Left ventricle myocardium superior (tissue), 1 donor: ENCODE measurements around the gene ST6GAL1. TPM values are rescaled to one million over a fixed set of nuclear protein-coding genes. Genes with fewer than 3 reads are reported as not detected.

Experiments
- ATAC-seq: fragments of 200-7000 bp; cut with Tn5 transposase; one replicate; pipeline ENCODE4 v1.9.1; 2020; ENCODE audit warnings: mild to moderate bottlenecking, moderate library complexity
- DNase-seq: peaks from one replicate; pipeline ENCODE4 v3.0.0-alpha.2; 2020
- intact Hi-C: fragments of 100-400 bp; cut with micrococcal nuclease; formaldehyde crosslinking; loops from one replicate; pipeline ENCODE4 v1.11.0; 2022
- total RNA-seq: library from RNA; stranded (reverse); fragmentation: NEBNext Ultra II Directional; extraction: Animal tissue kit (Norgen Biotek cat#: 25700); gene quantifications from one replicate; pipeline ENCODE4 v1.2.1, GENCODE V29; 2021
- donor health status: DM: no; HTN: yes; CAD: no; lungs with severe emphysema.

ST6GAL1 gene
- total RNA-seq, 1 donor from 2014 or later, result 75.9 TPM

DNA sequence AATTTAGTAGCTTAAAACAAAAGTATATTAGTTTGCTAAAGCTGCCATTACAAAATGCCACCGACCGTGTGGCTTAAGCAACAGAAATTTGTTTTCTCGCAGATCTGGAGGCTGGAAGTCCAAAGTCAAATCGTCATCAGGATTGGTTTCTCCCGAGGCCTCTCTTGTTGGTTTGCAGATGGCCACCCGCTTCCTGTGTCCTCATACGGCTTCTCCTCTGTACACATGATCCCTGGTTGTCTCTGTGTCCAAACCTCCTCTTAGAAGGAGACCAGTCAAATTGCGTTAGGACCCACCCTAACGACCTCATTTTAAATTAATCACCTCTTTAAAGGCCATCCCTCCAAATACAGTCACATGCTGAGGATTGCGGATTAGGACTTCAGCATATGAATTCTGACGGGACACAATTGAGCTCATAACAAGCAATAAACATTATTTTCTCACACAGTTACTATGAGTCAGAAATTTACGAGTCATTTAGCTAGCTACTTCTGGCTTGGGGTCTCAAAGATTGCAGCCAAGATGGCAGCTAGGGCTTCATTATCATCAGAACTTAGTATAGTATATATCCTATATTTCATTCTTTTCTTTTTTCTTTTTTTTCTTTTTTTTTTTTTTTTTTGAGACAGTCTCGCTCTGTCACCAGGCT lies 150.6 kb downstream of the ST6GAL1 start:
- ATAC-seq, result no peak
- no peak for DNase-seq
- intact Hi-C loops, result no loop called here

DNA sequence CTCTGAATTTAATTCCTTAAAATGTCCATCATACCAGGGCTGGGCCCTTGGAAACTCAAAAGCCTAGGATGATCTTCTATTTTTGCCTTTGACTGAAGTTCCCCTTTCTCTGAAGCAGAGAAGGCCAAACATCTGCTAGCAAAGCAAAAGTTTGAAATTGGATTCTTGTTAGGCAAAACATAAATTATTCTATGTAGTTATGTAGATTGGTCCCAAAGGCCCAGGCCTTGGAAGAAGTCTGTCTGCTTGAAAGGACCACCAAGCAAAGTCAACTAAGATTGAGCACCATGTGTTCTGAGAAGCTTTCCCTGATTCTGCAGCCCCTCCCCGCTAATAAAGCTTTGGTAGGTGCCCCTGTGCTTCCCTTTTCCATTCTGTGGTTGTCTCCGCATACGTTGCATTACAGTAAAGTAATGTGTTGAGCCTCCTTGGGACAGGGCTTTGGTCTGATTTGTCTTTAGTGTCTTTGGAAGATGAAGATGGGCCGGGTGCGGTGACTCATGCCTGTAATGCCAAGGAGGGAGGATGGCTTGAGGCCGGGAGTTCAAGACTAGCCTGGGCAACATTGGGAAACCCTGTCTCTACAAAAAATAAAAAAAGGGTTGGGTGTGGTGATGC lies 152.5 kb downstream of the ST6GAL1 start:
- ATAC-seq (no peak), DNase-seq (no peak)
- intact Hi-C loops, result no loop called here

DNA sequence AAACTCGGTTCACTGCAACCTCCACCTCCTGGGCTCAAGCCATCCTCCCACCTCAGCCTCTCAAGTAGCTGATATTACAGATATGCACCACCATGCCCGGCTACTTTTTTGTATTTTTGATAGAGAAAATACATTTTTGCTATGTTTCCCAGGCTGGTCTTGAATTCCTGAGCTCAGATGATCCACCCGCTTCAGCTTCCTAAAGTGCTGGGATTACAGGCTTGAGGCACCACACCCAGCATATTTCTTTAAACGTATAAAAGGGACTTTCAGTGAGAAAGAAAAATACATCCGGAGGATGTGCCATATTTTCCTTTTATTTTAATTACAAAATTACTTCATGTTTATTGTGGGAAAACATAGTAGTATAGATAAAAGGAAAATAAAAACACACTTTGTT lies 153.8 kb downstream of the ST6GAL1 start:
- intact Hi-C loops, result no loop called here
- ATAC-seq (no peak), DNase-seq (no peak)

DNA sequence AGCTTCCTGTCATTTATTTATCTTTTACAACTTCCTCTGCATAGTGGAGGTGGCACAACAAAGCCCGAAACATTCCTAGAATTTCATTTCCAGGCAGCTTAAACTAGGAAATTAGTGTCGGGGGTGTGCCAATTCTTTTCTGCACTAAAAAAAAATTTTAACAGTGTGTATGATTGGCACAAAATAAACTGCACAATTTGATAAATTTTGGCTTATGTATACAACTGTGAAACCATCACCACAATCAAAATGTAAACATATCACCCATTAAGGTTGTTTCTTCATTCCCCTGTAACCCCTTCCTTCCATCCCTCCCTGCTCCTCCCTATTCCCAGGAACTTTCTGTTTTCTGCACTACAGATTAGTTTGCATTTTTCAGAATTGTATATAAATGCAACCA lies 154.3 kb downstream of the ST6GAL1 start:
- intact Hi-C loops, result no loop called here
- ATAC-seq (no peak), DNase-seq (no peak)

DNA sequence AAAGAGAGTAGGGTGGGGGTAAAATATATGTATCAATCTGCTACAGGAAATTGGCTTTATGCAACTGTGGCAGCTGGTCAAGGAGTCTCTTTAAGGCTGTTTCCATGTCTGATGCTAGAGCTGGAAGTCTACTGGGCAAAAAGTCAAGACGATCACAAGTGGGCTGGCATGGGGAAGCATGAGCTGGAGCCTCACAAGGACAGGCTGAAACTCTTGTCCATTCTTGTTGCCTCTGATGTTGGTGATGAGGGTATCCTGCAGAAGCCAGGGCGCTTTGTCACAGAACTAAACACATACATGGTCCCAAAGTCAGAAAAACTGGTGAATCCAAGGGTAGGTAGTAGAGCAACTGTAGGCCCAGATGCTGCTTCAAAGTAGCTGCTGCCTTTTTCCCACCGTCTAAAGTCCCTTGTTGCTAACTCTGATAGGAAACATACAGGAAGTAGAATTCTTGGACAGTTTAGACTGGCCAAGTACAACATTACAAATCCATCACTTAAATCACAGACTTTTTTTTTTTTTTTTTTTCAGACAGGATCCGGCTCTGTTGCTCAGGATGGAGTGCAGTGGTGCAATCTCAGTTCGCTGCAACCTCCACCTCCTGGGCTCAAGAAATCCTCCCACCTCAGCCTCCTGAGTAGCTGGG lies 154.8 kb downstream of the ST6GAL1 start:
- DNase-seq (no peak), ATAC-seq (no peak)
- intact Hi-C loops, result no loop called here

DNA sequence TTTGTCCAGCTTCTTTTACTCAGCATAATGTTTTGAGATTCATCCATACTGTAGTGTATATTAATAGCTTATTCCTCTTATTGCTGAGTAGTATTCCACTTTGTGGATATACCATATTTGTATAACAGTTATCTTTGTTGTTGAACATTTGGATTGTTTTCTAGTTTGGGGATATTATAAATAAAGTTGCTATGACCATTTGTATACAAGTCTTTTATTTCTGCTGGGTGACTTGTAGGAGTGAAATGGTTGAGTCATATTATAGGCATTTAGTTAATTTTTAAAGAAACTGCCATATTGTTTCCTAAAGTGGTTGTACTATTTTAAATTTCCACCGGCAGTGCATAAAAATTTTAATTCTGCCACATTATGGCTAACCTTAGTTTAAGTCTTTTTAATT lies 155.6 kb downstream of the ST6GAL1 start:
- DNase-seq, result no peak
- intact Hi-C loops, result no loop called here
- ATAC-seq, result no peak

DNA sequence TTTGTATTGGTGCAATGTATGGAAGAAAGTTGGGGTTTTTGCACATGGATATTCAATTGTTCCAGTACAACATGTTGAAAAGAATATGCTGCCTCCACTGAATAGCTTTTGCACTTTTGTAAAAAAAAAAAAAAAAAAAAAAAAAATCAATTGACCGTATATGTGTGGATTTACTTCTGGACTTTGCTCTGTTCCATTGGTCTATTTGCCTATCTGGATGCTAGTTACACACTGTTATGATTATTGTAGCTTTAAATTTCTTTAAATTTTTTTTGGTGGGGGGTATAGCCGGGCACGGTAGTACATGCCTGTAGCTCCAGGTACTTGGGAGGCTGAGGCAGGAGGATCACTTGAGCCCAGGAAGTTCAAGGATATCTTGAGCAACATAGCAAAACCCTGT lies 156.5 kb downstream of the ST6GAL1 start:
- intact Hi-C loops, result no loop called here
- ATAC-seq, result no peak

DNA sequence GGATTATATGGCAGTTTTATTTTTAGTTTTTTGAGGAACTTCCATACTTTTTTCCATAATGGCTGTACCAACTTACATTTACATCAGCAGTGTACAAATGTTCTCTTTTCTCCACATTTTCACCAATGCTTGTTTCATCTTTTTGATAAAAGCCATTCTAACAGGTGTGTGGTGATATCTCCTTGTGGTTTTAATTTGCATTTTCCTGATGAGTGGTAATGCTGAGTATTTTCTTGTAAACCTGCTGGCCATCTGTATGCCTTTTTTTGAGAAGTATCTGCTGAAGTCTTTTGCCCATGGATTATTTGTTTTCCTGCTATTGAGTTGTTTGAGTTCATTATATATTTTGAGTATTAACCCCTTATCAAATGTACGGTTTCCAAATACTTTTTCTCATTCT lies 158.4 kb downstream of the ST6GAL1 start:
- no peak for DNase-seq
- ATAC-seq, result no peak
- intact Hi-C loops, result no loop called here

More for the DNA sequence above, 156.5 kb downstream of the ST6GAL1 start:
- DNase-seq, result no peak

DNA sequence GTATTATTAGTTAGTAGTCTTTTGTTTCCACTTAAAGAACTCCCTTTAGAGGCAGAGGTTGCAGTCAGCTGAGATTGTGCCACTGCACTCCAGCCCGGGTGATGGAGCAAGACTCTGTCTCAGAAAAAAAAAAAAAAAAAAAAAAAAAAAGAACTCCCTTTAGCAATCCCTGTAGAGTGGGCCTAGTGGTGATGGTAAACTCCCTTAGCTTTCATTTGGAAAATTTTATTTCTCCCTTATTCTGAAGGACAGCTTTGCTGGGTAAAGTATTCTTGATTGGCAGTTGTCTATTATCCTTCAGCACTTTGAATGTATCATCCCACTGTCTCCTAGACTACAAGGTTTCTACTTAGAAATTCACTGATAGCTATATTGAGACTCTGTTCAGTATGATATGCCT lies 163.0 kb downstream of the ST6GAL1 start:
- DNase-seq, result no peak
- intact Hi-C loops, result no loop called here

DNA sequence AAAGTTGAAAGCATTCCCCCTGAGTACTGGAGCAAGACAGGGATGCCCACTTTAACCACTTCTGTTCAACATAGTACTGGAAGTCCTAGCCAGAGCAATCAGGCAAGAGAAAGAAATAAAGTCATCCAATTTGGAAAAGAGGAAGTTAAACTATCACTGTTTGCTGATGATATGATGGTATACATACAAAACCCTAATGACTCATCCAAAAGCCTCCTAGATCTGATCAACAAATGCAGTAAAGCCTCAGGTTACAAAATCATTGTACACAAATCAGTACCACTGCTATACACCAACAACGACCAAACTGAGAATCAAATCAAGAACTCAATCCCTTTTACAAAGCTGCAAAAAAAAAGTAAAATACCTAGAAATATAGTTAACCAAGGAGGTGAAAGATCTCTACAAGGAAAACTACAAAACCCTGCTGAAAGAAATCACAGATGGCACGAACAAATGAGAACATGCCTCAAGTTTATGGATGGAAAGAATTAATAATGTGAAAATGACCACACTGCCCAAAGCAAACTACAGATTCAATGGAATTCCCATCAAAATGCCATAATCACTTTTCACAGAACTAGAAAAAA lies 168.7 kb downstream of the ST6GAL1 start:
- no peak for ATAC-seq
- intact Hi-C loops, result no loop called here
- DNase-seq, result no peak

More for the DNA sequence above, 163.0 kb downstream of the ST6GAL1 start:
- no peak for ATAC-seq

DNA sequence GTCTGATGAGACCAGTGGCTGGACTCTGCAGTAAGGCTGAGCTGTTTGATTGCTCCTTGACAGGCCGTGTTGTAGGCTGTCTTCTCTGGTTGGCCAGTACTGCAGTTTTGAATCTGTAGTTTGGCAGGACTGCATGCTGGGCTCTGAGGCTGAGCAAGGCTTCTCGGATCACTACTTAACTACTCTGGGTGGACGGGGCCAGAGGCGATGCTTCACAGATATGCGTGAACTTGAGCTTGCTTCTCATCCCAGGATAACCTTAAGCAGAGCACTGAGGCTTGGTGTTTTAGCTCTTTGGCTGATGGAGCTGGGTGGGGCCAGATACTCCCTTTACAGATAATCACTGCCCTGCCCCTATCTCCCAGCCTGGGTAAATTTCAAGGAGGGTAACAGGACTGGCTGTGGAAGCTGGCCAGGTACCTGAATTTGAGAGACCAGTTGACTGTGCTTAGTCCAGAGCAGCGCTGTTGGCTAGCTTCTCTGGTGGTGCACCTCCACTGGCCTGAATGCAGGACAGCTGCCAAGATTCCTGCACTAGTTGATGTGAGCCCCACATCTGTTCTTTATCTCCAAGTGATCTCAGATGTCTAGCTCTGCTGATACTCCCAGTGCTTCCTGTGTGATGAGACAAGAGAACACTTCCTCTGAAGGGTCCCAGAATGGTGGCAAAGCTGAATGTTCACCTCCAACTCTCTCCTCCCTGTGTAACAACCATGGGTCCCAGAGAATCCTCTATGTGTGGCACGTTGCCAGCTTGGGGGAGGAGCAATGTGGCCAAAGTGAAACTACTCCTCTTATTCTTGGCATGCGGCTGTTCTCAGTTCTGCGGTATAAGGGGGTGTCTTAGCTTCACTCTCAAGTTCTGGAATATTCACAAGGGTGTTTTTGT lies 171.1 kb downstream of the ST6GAL1 start:
- DNase-seq (peak; percentile 83), ATAC-seq (peak; percentile 76)
- intact Hi-C loops, result no loop called here

DNA sequence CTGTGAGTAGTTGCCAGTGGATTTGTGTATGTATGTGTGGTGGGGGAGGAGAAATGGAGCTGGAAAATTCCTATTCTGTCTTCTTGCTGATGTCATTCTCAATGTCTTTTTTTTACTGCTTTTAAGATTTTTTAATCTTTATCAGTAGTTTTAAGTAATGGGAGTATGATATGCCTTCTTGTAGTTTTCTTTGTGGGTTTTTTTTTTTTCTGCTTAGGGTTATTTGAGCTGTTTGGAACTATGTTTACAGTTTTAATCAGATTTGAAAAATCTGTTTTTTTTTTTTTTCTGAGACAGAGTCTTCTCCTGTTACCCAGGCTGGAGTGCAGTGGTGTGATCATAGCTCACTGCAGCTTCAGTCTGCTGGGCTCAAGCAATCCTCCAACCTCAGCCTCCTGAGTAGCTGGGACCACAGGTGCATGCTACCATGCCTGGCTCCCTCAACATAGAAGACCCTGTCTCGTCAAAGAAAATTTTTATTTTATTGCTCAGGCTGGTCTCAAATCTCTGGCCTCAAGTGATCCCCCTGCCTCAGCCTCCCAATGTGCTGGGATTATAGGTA lies 171.8 kb downstream of the ST6GAL1 start:
- intact Hi-C loops, result no loop called here
- DNase-seq (no peak), ATAC-seq (no peak)

DNA sequence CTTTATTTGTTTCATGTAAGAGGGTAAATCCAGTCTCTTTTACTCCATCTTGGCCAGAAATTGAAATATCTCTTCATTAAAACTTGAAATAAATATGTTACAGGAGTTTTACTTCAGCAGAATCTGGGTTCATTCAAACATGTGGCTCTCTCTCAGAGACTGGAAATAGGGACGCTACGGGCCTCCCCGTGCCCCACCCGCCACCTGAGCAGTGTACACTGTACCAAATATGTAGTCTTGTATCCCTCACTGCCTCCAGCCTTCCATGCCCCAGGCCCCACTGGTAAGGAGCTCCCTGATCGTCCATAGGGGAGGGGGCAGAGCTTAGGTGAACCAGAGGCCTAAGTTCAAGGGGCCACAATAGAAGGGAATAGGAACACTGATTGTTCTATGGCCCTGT lies 172.9 kb downstream of the ST6GAL1 start:
- intact Hi-C loops, result no loop called here
- ATAC-seq, result no peak
- DNase-seq, result no peak

DNA sequence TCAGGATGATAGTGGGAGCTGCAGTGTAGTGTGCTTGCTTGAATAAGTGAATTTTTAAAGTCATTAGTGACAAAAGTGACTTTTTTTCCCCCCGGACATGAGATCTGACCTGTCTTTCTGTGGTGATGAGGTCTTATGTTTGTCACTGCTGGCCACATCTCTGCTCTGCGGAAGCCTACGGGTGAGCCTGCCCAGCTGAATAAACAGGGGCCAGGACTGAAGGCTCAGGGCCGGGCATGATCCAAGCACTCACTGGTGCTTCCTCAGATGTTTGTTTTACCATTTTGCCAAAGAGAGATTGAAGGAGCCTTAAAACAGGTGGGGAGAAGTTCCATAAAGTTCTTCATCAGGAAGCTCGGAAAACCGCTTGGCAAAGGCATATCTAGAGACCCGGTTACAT lies 174.0 kb downstream of the ST6GAL1 start:
- ATAC-seq, result peak; percentile 48
- DNase-seq, result no peak
- intact Hi-C loops, result no loop called here

DNA sequence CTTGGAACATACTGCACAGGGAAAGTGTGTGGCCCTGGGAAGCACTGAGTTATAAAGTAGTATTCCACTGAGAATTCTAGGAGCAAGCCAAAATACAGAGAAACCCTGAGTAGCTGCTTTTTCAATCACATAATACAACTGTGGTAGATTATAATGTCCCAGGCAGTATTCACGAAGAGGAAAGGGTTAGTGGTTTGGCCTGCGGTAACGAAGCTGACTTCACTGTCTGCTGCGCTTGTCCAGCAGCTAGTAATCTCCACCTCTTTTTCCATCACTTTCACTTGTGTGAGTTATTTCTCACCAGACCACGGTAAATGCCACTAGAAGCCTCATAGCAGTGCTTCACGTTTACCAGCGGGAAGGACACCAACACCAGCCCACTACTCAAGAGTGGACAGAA lies 174.6 kb downstream of the ST6GAL1 start:
- ATAC-seq (peak; percentile 59), DNase-seq (no peak)
- intact Hi-C loops, result no loop called here

DNA sequence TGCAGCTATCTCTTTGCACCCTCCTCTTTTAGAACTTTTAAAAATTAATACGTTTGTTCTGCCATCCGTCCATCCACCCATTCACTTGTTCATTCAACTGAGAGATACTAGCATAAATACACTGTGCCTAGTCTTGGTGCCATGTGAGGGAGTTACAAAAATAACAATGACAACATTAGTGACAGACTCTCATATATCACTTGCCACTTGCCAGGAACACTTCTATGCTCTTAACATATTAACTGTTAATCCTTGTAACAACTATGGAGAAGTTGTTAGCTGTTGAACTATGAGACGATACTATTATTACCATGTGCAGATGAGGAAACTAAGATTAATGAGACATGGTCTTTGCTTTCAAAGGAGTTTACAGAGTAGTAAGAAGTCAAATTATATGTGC lies 175.4 kb downstream of the ST6GAL1 start:
- DNase-seq (no peak), ATAC-seq (peak; percentile 52)
- intact Hi-C loops, result no loop called here

DNA sequence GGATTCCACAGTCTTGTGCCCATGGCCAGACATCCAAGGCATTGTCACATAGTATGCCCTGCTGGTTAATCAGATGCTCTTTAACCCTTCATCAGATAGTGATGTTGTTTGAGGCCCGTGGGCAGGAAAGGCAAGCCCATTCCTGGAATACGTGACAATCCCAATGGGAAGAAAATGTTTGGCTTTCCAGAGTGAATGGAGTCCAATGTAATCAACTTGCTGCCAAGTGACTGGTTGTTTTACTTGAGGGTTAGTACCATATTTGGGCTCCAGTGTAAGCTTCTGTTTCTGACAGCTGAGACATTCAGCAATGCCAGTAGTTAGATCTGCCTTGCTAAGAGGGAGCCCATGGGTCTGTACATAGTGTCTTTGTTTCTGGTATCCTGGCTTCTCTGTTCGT lies 177.7 kb downstream of the ST6GAL1 start:
- DNase-seq (no peak), ATAC-seq (peak; percentile 14)
- intact Hi-C loops, result no loop called here

DNA sequence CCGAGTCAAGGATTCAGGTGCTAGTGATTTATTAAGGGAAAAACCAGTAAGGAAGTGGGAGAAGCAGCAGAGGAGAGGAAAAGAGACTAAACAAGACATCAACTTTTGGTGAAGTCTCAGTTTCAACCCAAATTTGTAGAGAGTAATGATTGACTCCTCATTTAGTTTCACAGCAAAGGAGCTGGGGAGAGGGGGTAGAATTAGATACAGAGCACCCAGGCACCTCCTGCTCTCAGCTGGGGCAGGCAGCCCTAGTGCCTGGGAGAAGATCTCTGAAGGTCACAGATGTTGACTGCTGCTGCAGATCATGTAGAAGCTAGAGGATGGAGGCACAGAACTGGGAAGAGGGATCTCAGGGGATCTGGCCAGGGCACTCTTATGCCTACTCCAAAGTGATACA lies 179.8 kb downstream of the ST6GAL1 start:
- no peak for DNase-seq
- ATAC-seq, result no peak
- intact Hi-C loops, result no loop called here
